ENCODE measurements around the gene HLF. TPM values are rescaled to one million over a fixed set of nuclear protein-coding genes. Genes with fewer than 3 reads are reported as not detected.

Gene HLF
- total and polyA plus RNA-seq, 2 donors, result 0.57 to 1.8 TPM

GRCh38 chr17:55318715-55319487, 54.1 kb downstream of the HLF start:
- Histone ChIP-seq H3K9me3 (ENCODE audit: control insufficient read depth in 2 of 2, insufficient read depth in 1 of 2, low read length in 1 of 2) (no peaks in the 10 kb centered on the region), H3K4me3 (ENCODE audit: low read length in 2 of 2) (no peak overlapping the region), H3K36me3 (ENCODE audit: control insufficient read depth in 2 of 2, insufficient read depth in 2 of 2, low read length in 1 of 2) (no peaks in the 10 kb centered on the region), H3K27ac (ENCODE audit: low read depth in 1 of 2, low read length in 1 of 2) (no peak overlapping the region), H3K27me3 (ENCODE audit: control insufficient read depth in 2 of 2, insufficient read depth in 1 of 2, low read length in 1 of 2) (no peaks in the 10 kb centered on the region), H3K4me1 (ENCODE audit: control insufficient read depth in 2 of 2, insufficient read depth in 2 of 2, low read length in 2 of 2) (no peaks in the 10 kb centered on the region)
- DNase-seq (ENCODE audit: low read depth in 6 of 9, low spot score in 9 of 9), result no peak
- WGBS, result 94% methylated on average over 7 of the region's 7 CpGs

GRCh38 chr17:55319933-55320593, 55.3 kb downstream of the HLF start:
- no peaks in the 10 kb centered on the region for H3K4me1 ChIP-seq (ENCODE audit: control insufficient read depth in 2 of 2, insufficient read depth in 2 of 2, low read length in 2 of 2)
- H3K4me3 ChIP-seq (ENCODE audit: low read length in 2 of 2), result no peak overlapping the region
- H3K9me3 ChIP-seq (ENCODE audit: control insufficient read depth in 2 of 2, insufficient read depth in 1 of 2, low read length in 1 of 2), result no peaks in the 10 kb centered on the region
- 90% methylated on average over 5 of the region's 5 CpGs for WGBS
- no peaks in the 10 kb centered on the region for H3K36me3 ChIP-seq (ENCODE audit: control insufficient read depth in 2 of 2, insufficient read depth in 2 of 2, low read length in 1 of 2)
- no peaks in the 10 kb centered on the region for H3K27me3 ChIP-seq (ENCODE audit: control insufficient read depth in 2 of 2, insufficient read depth in 1 of 2, low read length in 1 of 2)
- H3K27ac ChIP-seq (ENCODE audit: low read depth in 1 of 2, low read length in 1 of 2), result no peak overlapping the region
- no peak for DNase-seq (ENCODE audit: low read depth in 6 of 9, low spot score in 9 of 9)

- 97% methylated on average over 23 of the region's 23 CpGs for WGBS
- no peak overlapping the region for H3K27ac ChIP-seq (ENCODE audit: low read depth in 1 of 2, low read length in 1 of 2)
- H3K4me1 ChIP-seq (ENCODE audit: control insufficient read depth in 2 of 2, insufficient read depth in 2 of 2, low read length in 2 of 2), result no peaks in the 10 kb centered on the region
- no peaks in the 10 kb centered on the region for H3K36me3 ChIP-seq (ENCODE audit: control insufficient read depth in 2 of 2, insufficient read depth in 2 of 2, low read length in 1 of 2)
- no peaks in the 10 kb centered on the region for H3K27me3 ChIP-seq (ENCODE audit: control insufficient read depth in 2 of 2, insufficient read depth in 1 of 2, low read length in 1 of 2)
- DNase-seq (ENCODE audit: low read depth in 6 of 9, low spot score in 9 of 9), result no peak
- no peaks in the 10 kb centered on the region for H3K9me3 ChIP-seq (ENCODE audit: control insufficient read depth in 2 of 2, insufficient read depth in 1 of 2, low read length in 1 of 2)
- no peak overlapping the region for H3K4me3 ChIP-seq (ENCODE audit: low read length in 2 of 2)
Measured at GRCh38 chr17:55320594-55321426, 56.0 kb downstream of the HLF start.

- WGBS, result 97% methylated on average over 6 of the region's 6 CpGs
- Histone ChIP-seq H3K27ac (ENCODE audit: low read depth in 1 of 2, low read length in 1 of 2) (no peak overlapping the region), H3K4me1 (ENCODE audit: control insufficient read depth in 2 of 2, insufficient read depth in 2 of 2, low read length in 2 of 2) (no peaks in the 10 kb centered on the region), H3K36me3 (ENCODE audit: control insufficient read depth in 2 of 2, insufficient read depth in 2 of 2, low read length in 1 of 2) (no peaks in the 10 kb centered on the region), H3K9me3 (ENCODE audit: control insufficient read depth in 2 of 2, insufficient read depth in 1 of 2, low read length in 1 of 2) (no peaks in the 10 kb centered on the region), H3K27me3 (ENCODE audit: control insufficient read depth in 2 of 2, insufficient read depth in 1 of 2, low read length in 1 of 2) (no peaks in the 10 kb centered on the region), H3K4me3 (ENCODE audit: low read length in 2 of 2) (no peak overlapping the region)
- DNase-seq (ENCODE audit: low read depth in 6 of 9, low spot score in 9 of 9), result no peak
Measured at GRCh38 chr17:55321427-55322060, 56.8 kb downstream of the HLF start.

- no peak for DNase-seq (ENCODE audit: low read depth in 6 of 9, low spot score in 9 of 9)
- no peaks in the 10 kb centered on the region for H3K4me1 ChIP-seq (ENCODE audit: control insufficient read depth in 2 of 2, insufficient read depth in 2 of 2, low read length in 2 of 2)
- H3K27me3 ChIP-seq (ENCODE audit: control insufficient read depth in 2 of 2, insufficient read depth in 1 of 2, low read length in 1 of 2), result no peaks in the 10 kb centered on the region
- H3K27ac ChIP-seq (ENCODE audit: low read depth in 1 of 2, low read length in 1 of 2), result no peak overlapping the region
- H3K4me3 ChIP-seq (ENCODE audit: low read length in 2 of 2), result no peak overlapping the region
- H3K36me3 ChIP-seq (ENCODE audit: control insufficient read depth in 2 of 2, insufficient read depth in 2 of 2, low read length in 1 of 2), result no peaks in the 10 kb centered on the region
- H3K9me3 ChIP-seq (ENCODE audit: control insufficient read depth in 2 of 2, insufficient read depth in 1 of 2, low read length in 1 of 2), result no peaks in the 10 kb centered on the region
- 97% methylated on average over 11 of the region's 11 CpGs for WGBS
Measured at GRCh38 chr17:55322453-55322985, 57.8 kb downstream of the HLF start.

GRCh38 chr17:55323518-55324295, 58.9 kb downstream of the HLF start:
- H3K27me3 ChIP-seq (ENCODE audit: control insufficient read depth in 2 of 2, insufficient read depth in 1 of 2, low read length in 1 of 2), result no peaks in the 10 kb centered on the region
- no peaks in the 10 kb centered on the region for H3K36me3 ChIP-seq (ENCODE audit: control insufficient read depth in 2 of 2, insufficient read depth in 2 of 2, low read length in 1 of 2)
- 98% methylated on average over 7 of the region's 7 CpGs for WGBS
- H3K4me3 ChIP-seq (ENCODE audit: low read length in 2 of 2), result no peak overlapping the region
- no peak overlapping the region for H3K27ac ChIP-seq (ENCODE audit: low read depth in 1 of 2, low read length in 1 of 2)
- no peak for DNase-seq (ENCODE audit: low read depth in 6 of 9, low spot score in 9 of 9)
- no peaks in the 10 kb centered on the region for H3K9me3 ChIP-seq (ENCODE audit: control insufficient read depth in 2 of 2, insufficient read depth in 1 of 2, low read length in 1 of 2)
- no peaks in the 10 kb centered on the region for H3K4me1 ChIP-seq (ENCODE audit: control insufficient read depth in 2 of 2, insufficient read depth in 2 of 2, low read length in 2 of 2)

GRCh38 chr17:55324296-55324978, 59.7 kb downstream of the HLF start:
- H3K9me3 ChIP-seq (ENCODE audit: control insufficient read depth in 2 of 2, insufficient read depth in 1 of 2, low read length in 1 of 2), result no peaks in the 10 kb centered on the region

GRCh38 chr17:55325406-55325805, 60.6 kb downstream of the HLF start:
- WGBS, result 89% methylated on average over 2 of the region's 2 CpGs
- no peak for DNase-seq (ENCODE audit: low read depth in 6 of 9, low spot score in 9 of 9)
- no peak overlapping the region for H3K4me3 ChIP-seq (ENCODE audit: low read length in 2 of 2)
- H3K4me1 ChIP-seq (ENCODE audit: control insufficient read depth in 2 of 2, insufficient read depth in 2 of 2, low read length in 2 of 2), result no peaks in the 10 kb centered on the region
- H3K27ac ChIP-seq (ENCODE audit: low read depth in 1 of 2, low read length in 1 of 2), result no peak overlapping the region
- no peaks in the 10 kb centered on the region for H3K27me3 ChIP-seq (ENCODE audit: control insufficient read depth in 2 of 2, insufficient read depth in 1 of 2, low read length in 1 of 2)
- no peaks in the 10 kb centered on the region for H3K9me3 ChIP-seq (ENCODE audit: control insufficient read depth in 2 of 2, insufficient read depth in 1 of 2, low read length in 1 of 2)
- H3K36me3 ChIP-seq (ENCODE audit: control insufficient read depth in 2 of 2, insufficient read depth in 2 of 2, low read length in 1 of 2), result no peaks in the 10 kb centered on the region

More at GRCh38 chr17:55324296-55324978, 59.7 kb downstream of the HLF start:
- Histone ChIP-seq H3K4me3 (ENCODE audit: low read length in 2 of 2) (no peak overlapping the region), H3K27ac (ENCODE audit: low read depth in 1 of 2, low read length in 1 of 2) (no peak overlapping the region), H3K36me3 (ENCODE audit: control insufficient read depth in 2 of 2, insufficient read depth in 2 of 2, low read length in 1 of 2) (no peaks in the 10 kb centered on the region), H3K27me3 (ENCODE audit: control insufficient read depth in 2 of 2, insufficient read depth in 1 of 2, low read length in 1 of 2) (no peaks in the 10 kb centered on the region), H3K4me1 (ENCODE audit: control insufficient read depth in 2 of 2, insufficient read depth in 2 of 2, low read length in 2 of 2) (no peaks in the 10 kb centered on the region)
- peak in 1 of 9 donors; percentile 16 for DNase-seq (ENCODE audit: low read depth in 6 of 9, low spot score in 9 of 9)
- WGBS, result 95% methylated on average over 9 of the region's 9 CpGs

Data from thymus (tissue), 11 donors.